ENCODE data around the gene KCNK18. TPM values are rescaled to one million over a fixed set of nuclear protein-coding genes. Genes with fewer than 3 reads are reported as not detected.

KCNK18 gene
- total RNA-seq = not detected
- 0 reads per million in 2 donors for total RNA-seq

DNA sequence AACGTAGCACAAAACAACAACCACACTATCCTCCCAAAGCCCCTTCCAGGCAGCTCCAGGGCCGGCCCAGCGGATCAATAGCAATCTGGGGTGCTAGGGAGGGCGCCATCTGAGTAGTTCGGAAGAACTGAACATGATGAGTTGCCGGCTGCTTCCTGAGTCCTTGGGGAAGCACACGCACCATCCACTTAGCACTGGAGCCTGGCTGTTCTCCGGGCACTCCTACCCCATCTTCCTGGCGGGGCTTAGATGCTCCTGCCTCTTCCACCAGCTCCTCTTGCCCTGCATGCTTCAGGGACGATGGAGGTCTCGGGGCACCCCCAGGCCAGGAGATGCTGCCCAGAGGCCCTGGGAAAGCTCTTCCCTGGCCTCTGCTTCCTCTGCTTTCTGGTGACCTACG is at the start of gene KCNK18:
KCNK18 (plus strand) TSS at position 301 of the 400 bp plus-strand sequence; CDS start at position 301, 0 bp downstream.
- DNase-seq = no peak
- Mint-ChIP-seq H3K4me3 (no peak within 1 kb of the TSS), H3K4me1 (no peaks in the 10 kb centered on the region), H3K36me3 (ENCODE audit: low read depth) (no peaks in the 10 kb centered on the region), H3K27me3 (peaks cover 34% of the 10 kb centered on the region), H3K27ac (no peak within 1 kb of the TSS)
- no peaks in the 10 kb centered on the region for H3K9me3 ChIP-seq (ENCODE audit: control insufficient read depth, low read length, poor library complexity, severe bottlenecking)
- no peak for ATAC-seq

DNA sequence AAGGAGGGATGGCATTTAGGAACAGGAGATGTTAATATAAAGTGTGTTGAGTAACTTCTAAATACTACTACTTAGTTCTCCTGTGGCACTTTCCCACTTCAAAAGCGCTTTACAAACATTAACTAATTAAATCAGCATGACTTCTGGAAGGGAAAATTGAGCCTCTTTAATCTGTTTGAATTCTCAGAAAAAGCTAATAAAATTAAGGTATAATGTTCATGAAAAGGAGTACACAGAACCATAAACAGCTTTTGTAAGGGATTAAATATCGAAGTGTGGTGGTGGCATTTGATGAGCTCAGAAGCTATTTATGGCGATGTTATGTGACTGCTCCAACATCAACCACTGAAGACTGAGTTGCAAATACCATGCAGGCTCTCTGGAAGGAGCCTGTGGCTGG is 49.0 kb upstream of the KCNK18 start:
- Mint-ChIP-seq H3K27me3 (peaks cover 51% of the 10 kb centered on the region), H3K27ac (no peak overlapping the region), H3K36me3 (ENCODE audit: low read depth) (no peaks in the 10 kb centered on the region), H3K4me3 (no peak overlapping the region), H3K4me1 (no peaks in the 10 kb centered on the region)
- DNase-seq (no peak), ATAC-seq (no peak)
- H3K9me3 ChIP-seq (ENCODE audit: control insufficient read depth, low read length, poor library complexity, severe bottlenecking) = no peaks in the 10 kb centered on the region

DNA sequence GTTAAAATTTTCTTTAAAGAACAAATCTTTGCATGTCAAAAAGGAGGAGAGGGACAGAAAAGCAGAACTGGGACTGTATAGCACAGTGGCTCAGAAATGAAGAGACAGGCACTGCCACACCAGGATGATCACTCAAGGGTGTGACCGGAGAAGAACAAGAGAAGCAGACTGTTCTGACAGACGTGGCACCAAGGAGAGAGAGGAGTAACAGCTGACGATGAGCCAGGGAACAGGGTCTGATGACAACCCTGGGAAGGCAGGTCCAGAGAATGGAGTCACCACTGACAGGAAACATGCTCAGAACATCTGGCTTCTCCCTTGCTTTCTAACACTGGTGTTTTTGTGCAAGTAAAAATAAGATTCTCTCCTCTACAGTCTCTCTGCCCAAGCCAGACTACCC is 44.6 kb upstream of the KCNK18 start:
- DNase-seq (no peak), ATAC-seq (no peak)
- Mint-ChIP-seq H3K36me3 (ENCODE audit: low read depth) (peaks cover 2% of the 10 kb centered on the region), H3K4me3 (no peak overlapping the region), H3K27ac (no peak overlapping the region), H3K27me3 (peaks cover 77% of the 10 kb centered on the region), H3K4me1 (no peaks in the 10 kb centered on the region)
- no peaks in the 10 kb centered on the region for H3K9me3 ChIP-seq (ENCODE audit: control insufficient read depth, low read length, poor library complexity, severe bottlenecking)

DNA sequence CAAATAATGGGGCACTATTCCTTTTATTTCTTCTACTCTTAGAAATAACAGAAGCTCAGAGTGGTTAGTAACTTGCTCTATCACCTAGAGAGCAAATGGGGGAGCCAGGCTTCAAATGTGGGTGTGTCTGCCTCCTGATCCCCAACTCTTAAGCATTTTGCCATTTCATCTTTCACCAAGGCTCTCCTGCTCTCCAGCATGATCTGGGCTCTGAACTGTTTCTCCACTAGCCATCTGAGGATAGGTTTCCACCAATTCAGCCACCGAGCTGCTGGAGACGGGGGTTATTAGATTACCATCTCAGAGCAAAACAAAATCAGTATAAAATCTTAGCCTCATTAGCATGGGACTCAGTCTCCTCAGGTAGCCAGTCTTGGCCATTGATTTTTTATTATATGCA is 39.0 kb upstream of the KCNK18 start:
- H3K27me3 Mint-ChIP-seq = peaks cover 88% of the 10 kb centered on the region
- ATAC-seq (no peak), DNase-seq (no peak)
- H3K9me3 ChIP-seq (ENCODE audit: control insufficient read depth, low read length, poor library complexity, severe bottlenecking) = no peaks in the 10 kb centered on the region
- peaks cover 6% of the 10 kb centered on the region for H3K36me3 Mint-ChIP-seq (ENCODE audit: low read depth)
- no peak overlapping the region for H3K4me3 Mint-ChIP-seq
- no peak overlapping the region for H3K27ac Mint-ChIP-seq
- H3K4me1 Mint-ChIP-seq = peaks cover 7% of the 10 kb centered on the region

DNA sequence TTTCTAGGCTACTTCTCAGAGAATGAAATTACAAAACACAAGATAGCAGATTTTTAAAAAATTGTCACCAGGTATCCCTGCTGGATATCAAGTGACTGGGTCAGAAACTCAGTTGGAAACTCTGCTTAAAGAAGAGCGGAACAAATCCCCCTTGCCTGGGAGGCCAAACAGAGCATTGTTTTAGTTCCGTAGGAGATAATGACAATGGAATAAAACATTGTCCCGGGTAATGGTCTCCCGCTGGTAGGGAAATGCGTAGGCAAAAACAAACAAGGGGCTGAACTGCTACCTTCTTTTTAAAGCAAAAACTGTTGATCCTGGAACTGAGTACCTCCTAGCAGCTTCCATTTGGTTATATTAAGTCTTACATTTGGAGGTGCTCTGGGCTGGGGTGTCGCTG is 37.9 kb upstream of the KCNK18 start:
- peaks cover 6% of the 10 kb centered on the region for H3K36me3 Mint-ChIP-seq (ENCODE audit: low read depth)
- ATAC-seq = no peak
- H3K4me3 Mint-ChIP-seq = no peak overlapping the region
- no peak for DNase-seq
- peaks cover 87% of the 10 kb centered on the region for H3K27me3 Mint-ChIP-seq
- H3K9me3 ChIP-seq (ENCODE audit: control insufficient read depth, low read length, poor library complexity, severe bottlenecking) = no peaks in the 10 kb centered on the region
- peaks cover 7% of the 10 kb centered on the region for H3K4me1 Mint-ChIP-seq
- H3K27ac Mint-ChIP-seq = no peak overlapping the region

DNA sequence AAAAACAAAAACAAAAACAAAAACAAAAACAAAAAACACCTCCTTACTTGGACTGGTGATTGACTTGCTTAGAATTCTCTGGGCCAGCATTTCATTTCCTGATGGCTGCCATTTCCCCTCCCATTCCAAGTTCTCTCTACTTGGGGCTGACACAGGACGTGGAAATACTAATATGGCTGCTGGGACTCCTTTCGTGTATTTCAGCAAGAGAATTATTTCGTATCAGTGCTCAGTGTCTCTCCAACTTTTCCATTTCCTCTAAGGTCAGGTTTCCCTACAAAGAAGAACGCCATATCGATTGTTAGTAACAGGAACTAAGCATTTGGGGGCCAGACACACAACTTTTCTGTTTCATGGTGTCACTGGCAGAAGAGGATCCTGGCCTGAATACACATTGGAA is 36.7 kb upstream of the KCNK18 start:
- Mint-ChIP-seq H3K36me3 (ENCODE audit: low read depth) (peaks cover 4% of the 10 kb centered on the region), H3K4me1 (peaks cover 9% of the 10 kb centered on the region), H3K27me3 (peaks cover 87% of the 10 kb centered on the region), H3K27ac (no peak overlapping the region), H3K4me3 (peak overlapping the region; percentile 19)
- ATAC-seq = no peak
- no peaks in the 10 kb centered on the region for H3K9me3 ChIP-seq (ENCODE audit: control insufficient read depth, low read length, poor library complexity, severe bottlenecking)
- DNase-seq = no peak

DNA sequence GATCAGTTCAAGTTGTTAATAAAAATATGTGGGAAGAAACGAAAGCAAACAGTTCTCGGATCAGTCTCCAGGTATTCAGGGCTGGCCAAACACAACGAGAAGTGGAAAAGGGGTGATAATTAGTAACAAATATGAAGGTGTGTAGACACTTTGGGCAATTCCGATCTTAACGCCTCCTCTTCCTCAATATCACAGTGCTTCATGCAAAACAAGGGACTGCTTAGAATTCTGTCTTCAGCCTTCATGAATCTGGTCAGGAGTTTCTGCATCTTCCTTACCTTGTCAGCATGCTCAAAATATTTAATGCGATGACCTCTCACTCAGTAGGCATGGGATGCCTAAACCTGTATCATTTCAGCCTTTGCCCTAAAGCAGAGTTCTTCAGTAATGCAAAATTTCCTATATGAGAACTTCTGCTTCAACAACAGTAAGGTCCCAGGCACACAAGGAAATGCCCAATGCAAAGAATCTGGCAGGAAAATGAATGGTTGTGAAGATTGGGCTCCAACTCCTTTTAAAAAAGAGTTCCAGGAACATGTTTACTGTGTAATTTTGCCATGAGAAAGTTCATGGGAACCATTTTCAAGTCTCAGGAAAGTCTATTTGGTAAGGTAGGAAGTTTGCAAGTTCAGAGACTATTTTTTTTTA is 35.8 kb upstream of the KCNK18 start:
- DNase-seq = no peak
- peaks cover 88% of the 10 kb centered on the region for H3K27me3 Mint-ChIP-seq
- no peak for ATAC-seq
- no peak overlapping the region for H3K4me3 Mint-ChIP-seq
- H3K9me3 ChIP-seq (ENCODE audit: control insufficient read depth, low read length, poor library complexity, severe bottlenecking) = no peaks in the 10 kb centered on the region
- H3K27ac Mint-ChIP-seq = no peak overlapping the region
- H3K36me3 Mint-ChIP-seq (ENCODE audit: low read depth) = peaks cover 4% of the 10 kb centered on the region
- peaks cover 9% of the 10 kb centered on the region for H3K4me1 Mint-ChIP-seq

DNA sequence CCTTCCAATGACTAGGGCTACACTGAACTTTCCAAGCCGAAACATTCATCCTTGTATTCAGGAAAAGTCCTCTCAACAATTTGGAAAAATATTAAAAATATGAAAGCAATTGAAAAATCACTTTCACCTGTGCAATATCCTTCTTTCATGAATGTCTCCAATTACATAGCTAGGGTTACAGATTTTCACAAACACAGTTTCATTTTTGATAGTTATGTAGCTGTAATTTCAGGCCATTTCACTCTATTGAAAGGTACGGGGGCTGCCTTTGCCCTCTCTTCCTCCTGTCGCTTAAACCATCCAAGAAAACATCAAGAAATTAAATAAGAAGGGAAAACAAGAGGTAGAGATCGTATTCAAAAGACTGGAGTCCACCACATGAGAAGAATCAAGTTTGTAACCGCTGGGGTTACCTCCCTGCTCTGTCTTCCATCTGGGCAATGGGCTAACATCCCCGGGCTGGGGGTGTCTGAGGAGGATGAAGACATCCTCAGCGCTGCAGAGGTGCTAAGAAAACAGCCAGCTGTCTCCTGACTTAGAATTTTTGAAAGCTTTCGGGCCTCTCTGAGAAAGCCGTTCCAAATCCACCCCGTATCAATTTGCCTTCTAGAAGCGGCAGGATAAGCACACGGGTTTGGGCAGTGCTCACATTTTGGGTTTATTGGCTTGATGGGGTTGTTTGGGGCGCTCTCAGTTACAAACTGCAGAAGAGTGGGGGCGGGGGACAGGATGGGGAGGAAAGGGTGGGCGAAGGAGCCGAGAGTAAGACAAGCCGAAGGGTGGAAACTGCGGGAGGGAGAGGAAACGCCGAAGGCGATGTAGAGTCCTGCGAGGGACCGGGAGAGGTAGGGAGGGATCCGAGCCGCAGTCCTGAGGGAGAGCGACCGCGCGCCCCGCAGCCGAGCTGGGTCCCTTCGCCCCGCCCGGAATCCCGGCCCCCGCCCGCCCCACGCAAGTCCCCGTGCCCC is 34.9 kb upstream of the KCNK18 start:
- H3K9me3 ChIP-seq (ENCODE audit: control insufficient read depth, low read length, poor library complexity, severe bottlenecking) = no peaks in the 10 kb centered on the region
- Mint-ChIP-seq H3K36me3 (ENCODE audit: low read depth) (peaks cover 4% of the 10 kb centered on the region), H3K27me3 (peaks cover 91% of the 10 kb centered on the region), H3K27ac (no peak overlapping the region), H3K4me3 (peak overlapping the region; percentile 79), H3K4me1 (peaks cover 9% of the 10 kb centered on the region)
- ATAC-seq (no peak), DNase-seq (no peak)

DNA sequence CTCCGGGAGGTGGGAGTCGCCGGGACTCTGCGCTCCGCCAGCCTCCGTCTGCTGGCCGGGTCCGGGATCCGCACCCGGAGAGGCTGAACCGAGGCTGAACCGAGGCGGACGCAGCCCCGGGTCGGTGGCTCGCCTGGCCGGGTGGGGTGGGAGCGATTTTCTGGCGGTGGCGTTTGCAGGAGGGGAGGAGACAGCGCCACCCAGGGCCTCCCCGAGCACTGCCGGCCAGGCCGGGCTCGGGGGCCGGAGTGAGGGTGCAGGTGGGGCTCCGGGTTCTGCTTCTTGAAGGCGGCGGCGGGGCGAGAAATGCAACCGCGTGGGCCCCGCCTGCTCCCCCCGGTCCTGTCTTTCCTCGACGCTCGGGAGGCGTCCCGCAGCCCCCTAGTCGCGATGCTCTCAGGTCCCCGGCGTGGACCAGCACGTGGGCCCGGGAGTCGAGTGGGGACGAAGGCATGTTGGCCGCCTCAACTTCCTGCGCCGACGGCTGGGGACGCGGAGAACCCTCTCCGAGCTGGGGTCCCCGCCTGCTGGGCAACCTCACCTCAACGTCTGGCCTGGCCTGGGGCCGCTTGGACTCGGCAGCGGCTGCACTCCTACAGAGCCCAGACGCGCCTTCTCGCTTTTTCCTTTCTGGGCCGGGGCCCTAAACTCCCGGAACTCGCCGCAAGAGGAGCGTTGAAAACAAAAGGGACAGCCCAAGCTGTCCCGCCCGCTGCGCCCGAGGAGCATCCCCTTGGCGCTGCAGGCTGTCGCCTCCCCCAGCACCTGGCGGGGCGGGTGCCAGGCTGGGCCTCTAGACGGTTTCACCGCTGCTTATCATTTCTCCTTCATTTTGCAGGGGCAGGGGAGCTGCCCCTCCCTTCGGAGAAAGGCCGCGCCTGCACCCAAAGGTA is 34.0 kb upstream of the KCNK18 start:
- Mint-ChIP-seq H3K4me3 (peak overlapping the region; percentile 47), H3K27ac (no peak overlapping the region), H3K36me3 (ENCODE audit: low read depth) (peaks cover 4% of the 10 kb centered on the region), H3K4me1 (peaks cover 9% of the 10 kb centered on the region), H3K27me3 (peaks cover 92% of the 10 kb centered on the region)
- no peak for ATAC-seq
- no peak for DNase-seq
- H3K9me3 ChIP-seq (ENCODE audit: control insufficient read depth, low read length, poor library complexity, severe bottlenecking) = no peaks in the 10 kb centered on the region

DNA sequence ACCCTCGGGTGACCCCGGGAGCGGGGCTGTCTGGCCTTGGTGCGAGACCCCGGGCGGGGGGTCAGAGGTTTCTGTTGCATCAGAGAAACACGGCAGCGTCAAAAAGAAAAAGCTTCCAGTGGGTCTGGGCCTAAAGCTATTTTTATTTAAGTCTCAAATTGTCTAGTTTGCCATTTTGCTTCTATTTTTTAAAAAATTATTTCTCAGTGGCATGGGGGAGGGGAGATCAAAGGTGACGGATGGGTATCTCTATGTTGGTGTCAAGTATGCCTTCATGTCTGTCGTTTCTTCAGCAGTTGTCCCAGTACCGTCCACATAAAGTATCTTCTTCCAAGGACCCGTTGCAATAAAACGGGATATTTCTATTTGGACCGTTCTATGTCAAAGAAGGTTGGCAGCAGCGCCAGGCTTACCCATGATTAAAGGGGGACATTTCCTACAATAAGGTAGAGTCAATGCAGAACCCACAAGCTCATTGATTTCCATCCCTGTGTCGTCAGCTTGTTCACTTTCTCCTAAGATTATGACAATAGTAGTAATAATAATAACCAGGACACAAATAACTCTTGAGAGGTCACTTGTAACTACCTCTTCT is 33.2 kb upstream of the KCNK18 start:
- peaks cover 10% of the 10 kb centered on the region for H3K4me1 Mint-ChIP-seq
- H3K36me3 Mint-ChIP-seq (ENCODE audit: low read depth) = peaks cover 4% of the 10 kb centered on the region
- no peak overlapping the region for H3K27ac Mint-ChIP-seq
- no peaks in the 10 kb centered on the region for H3K9me3 ChIP-seq (ENCODE audit: control insufficient read depth, low read length, poor library complexity, severe bottlenecking)
- H3K27me3 Mint-ChIP-seq = peaks cover 89% of the 10 kb centered on the region
- H3K4me3 Mint-ChIP-seq = peak overlapping the region; percentile 31
- DNase-seq (no peak), ATAC-seq (no peak)

DNA sequence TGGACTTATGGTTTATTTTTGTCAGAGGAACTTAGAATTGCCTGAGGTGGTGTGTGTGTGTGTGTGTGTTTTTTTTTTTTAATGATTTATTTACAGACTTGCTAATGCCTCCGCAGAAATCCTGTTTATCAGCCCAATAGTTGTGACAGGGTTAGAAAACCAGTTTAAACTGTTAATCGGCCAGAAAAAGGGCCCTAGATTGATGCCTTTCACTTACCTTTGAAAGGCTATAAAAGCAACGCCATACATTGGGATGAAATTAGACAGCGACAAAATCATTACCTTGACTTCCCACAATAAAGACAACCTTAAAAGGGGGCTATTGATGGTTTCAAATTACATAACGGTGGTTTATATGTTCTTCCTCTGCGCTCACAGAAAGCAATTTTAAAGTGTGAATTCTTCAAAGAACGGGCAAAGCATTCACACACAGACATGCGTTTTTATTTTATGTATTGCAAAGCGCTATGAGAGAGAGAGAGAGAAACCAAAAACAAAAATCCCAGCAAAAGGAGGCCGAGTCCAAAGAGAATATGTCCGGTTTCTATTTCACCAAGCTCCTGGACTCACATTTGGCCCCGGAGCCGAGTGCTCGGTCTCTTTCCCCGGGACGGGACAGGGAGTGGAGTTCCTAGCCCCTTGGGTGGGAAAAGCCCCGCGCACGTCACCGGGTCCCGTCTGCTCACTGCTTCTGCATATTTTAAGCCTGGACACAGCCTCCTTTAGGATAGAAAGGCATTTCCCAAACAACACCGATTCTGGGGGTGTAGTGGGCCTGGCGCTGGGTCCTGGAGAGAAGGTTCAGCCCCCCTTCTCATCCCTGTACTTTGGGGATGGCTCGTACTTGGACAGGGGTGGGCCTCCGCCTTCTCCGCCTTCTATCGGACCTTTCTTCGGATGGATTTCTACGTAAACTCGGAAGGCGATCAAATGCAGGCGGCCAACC is 32.4 kb upstream of the KCNK18 start:
- H3K36me3 Mint-ChIP-seq (ENCODE audit: low read depth) = peaks cover 6% of the 10 kb centered on the region
- H3K27me3 Mint-ChIP-seq = peaks cover 89% of the 10 kb centered on the region
- peak overlapping the region; percentile 41 for H3K4me3 Mint-ChIP-seq
- H3K9me3 ChIP-seq (ENCODE audit: control insufficient read depth, low read length, poor library complexity, severe bottlenecking) = no peaks in the 10 kb centered on the region
- DNase-seq (no peak), ATAC-seq (no peak)
- no peak overlapping the region for H3K27ac Mint-ChIP-seq
- peaks cover 11% of the 10 kb centered on the region for H3K4me1 Mint-ChIP-seq
